Thymus (tissue), 11 donors: ENCODE measurements around the gene TMEM123. TPM values are rescaled to one million over a fixed set of nuclear protein-coding genes. Genes with fewer than 3 reads are reported as not detected.
"Not testable (repeated sequence)": the region's sequence is repeated elsewhere in the genome, so short reads cannot be mapped to it uniquely, and the experiment has no call there.

Experiments used
- DNase-seq, 9 donors: peaks; one replicate each; pipeline ENCODE4 v3.0.0-alpha.2; 2013; ENCODE audit warnings: low spot score in 9 of 9, low read depth in 6 of 9, missing footprints in 1 of 9
- H3K27ac ChIP-seq, 2 donors: one replicate each; pipeline ENCODE4 v1.5.1; 2013; ENCODE audit warnings: control low read depth in 1 of 2, low read depth in 1 of 2, low read length in 1 of 2, mild to moderate bottlenecking in 1 of 2, moderate library complexity in 1 of 2
- H3K27me3 ChIP-seq, 2 donors: one replicate each; pipeline ENCODE4 v1.5.1; 2013; ENCODE audit warnings: low read length in 1 of 2; ENCODE audit not compliant: control insufficient read depth in 2 of 2, insufficient read depth in 1 of 2
- H3K36me3 ChIP-seq, 2 donors: one replicate each; pipeline ENCODE4 v1.5.1; 2013; ENCODE audit warnings: low read length in 1 of 2, mild to moderate bottlenecking in 1 of 2, moderate library complexity in 1 of 2; ENCODE audit not compliant: control insufficient read depth in 2 of 2, insufficient read depth in 2 of 2
- H3K4me1 ChIP-seq, 2 donors: one replicate each; pipeline ENCODE4 v1.5.1; 2013; ENCODE audit warnings: low read length in 2 of 2; ENCODE audit not compliant: control insufficient read depth in 2 of 2, insufficient read depth in 2 of 2
- H3K4me3 ChIP-seq, 2 donors: one replicate each; pipeline ENCODE4 v1.5.1; 2013; ENCODE audit warnings: low read length in 2 of 2, control low read depth in 1 of 2, mild to moderate bottlenecking in 1 of 2
- H3K9me3 ChIP-seq, 2 donors: one replicate each; pipeline ENCODE4 v1.5.1; 2013; ENCODE audit warnings: low read length in 1 of 2, mild to moderate bottlenecking in 1 of 2; ENCODE audit not compliant: control insufficient read depth in 2 of 2, insufficient read depth in 1 of 2
- WGBS: extraction: QIAGEN DNeasy Blood & Tissue Kit; methylation state at CpG from one replicate; pipeline ENCODE4 v1.1.7; 2013; 5-methylcytosine and 5-hydroxymethylcytosine counted together
- polyA plus RNA-seq: library from polyadenylated mRNA; stranded (reverse); fragments of 200-250 nt; gene quantifications from one replicate; pipeline ENCODE4 v1.2.3, GENCODE V29; 2013
- total RNA-seq: library from RNA; stranded (reverse); fragments of 120-200 nt; gene quantifications from one replicate; pipeline ENCODE4 v1.2.4, GENCODE V29; 2013
- donor health status: healthy.

The TMEM123 gene
- total and polyA plus RNA-seq, 2 donors: 174 to 282 TPM

- H3K27ac ChIP-seq: peak overlapping the region; percentile 1 to 8
- no peak for DNase-seq
- peaks cover 5 to 39% of the 10 kb centered on the region in 2 donors for H3K36me3 ChIP-seq
- H3K9me3 ChIP-seq: no peaks in the 10 kb centered on the region
- peak overlapping the region in 1 of 2 donors; percentile 7 for H3K4me3 ChIP-seq
- WGBS: 90% methylated on average over 2 of the region's 2 CpGs
- no peaks in the 10 kb centered on the region for H3K27me3 ChIP-seq
- H3K4me1 ChIP-seq: peaks cover 20 to 23% of the 10 kb centered on the region in 2 donors
These were observed 4.4 kb downstream of the TMEM123 start for GRCh38 chr11:102447941-102448868.

GRCh38 chr11:102447193-102447592 lies 5.4 kb downstream of the TMEM123 start:
- Histone ChIP-seq H3K27me3 (no peaks in the 10 kb centered on the region), H3K27ac (no peak overlapping the region), H3K4me1 (peaks cover 15 to 21% of the 10 kb centered on the region in 2 donors), H3K4me3 (no peak overlapping the region), H3K9me3 (no peaks in the 10 kb centered on the region), H3K36me3 (peaks cover 5 to 39% of the 10 kb centered on the region in 2 donors)
- DNase-seq: peak in 1 of 9 donors; percentile 57

DNA sequence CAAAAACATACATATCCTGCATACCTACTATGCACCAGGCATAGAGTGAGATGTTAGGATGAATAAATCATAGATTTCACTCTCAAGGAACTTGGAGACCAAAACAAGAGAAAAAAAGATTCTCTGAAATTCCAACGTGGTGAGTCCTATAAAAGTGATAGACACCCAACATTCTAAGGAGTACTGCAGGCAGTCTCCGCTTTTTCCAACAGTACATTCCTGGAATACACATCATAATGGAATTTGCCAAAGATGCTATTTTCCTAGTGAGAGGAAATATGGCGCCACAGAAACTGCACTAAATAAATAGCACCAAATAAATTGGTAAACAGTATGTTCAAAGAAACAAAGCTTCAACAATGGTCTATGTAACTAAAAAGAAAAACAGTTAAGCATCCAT lies 6.0 kb downstream of the TMEM123 start:
- DNase-seq: no peak
- H3K4me1 ChIP-seq: peaks cover 15 to 21% of the 10 kb centered on the region in 2 donors
- H3K36me3 ChIP-seq: peaks cover 5 to 39% of the 10 kb centered on the region in 2 donors
- H3K27ac ChIP-seq: no peak overlapping the region
- no peaks in the 10 kb centered on the region for H3K27me3 ChIP-seq
- no peaks in the 10 kb centered on the region for H3K9me3 ChIP-seq
- WGBS: 95% methylated on average over 3 of the region's 3 CpGs
- H3K4me3 ChIP-seq: no peak overlapping the region

DNA sequence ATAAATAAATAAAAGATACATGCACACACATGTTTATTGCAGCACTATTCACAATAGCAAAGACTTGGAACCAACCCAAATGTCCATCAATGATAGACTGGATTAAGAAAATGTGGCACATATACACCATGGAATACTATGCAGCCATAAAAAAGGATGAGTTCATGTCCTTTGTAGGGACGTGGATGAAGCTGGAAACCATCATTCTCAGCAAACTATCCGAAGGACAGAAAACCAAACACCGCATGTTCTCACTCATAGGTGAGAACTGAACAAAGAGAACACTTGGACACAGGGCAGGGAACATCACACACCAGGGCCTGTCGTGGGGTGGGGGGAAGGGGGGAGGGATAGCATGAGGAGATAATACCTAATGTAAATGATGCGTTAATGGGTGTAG lies 7.9 kb downstream of the TMEM123 start:
- H3K27ac ChIP-seq, H3K27me3 ChIP-seq, DNase-seq, H3K4me3 ChIP-seq, H3K9me3 ChIP-seq: not testable (repeated sequence)
- peaks cover 9 to 15% of the 10 kb centered on the region in 2 donors for H3K4me1 ChIP-seq
- H3K36me3 ChIP-seq: peaks cover 5 to 39% of the 10 kb centered on the region in 2 donors
- WGBS: 99% methylated on average over 5 of the region's 5 CpGs

GRCh38 chr11:102444142-102444541 lies 8.4 kb downstream of the TMEM123 start:
- Histone ChIP-seq H3K4me1 (peaks cover 7 to 13% of the 10 kb centered on the region in 2 donors), H3K36me3 (peaks cover 5 to 39% of the 10 kb centered on the region in 2 donors)
- not testable (repeated sequence) for H3K9me3 ChIP-seq, DNase-seq, H3K27ac ChIP-seq, H3K4me3 ChIP-seq, H3K27me3 ChIP-seq
- WGBS: 98% methylated on average over 4 of the region's 4 CpGs

GRCh38 chr11:102439063-102439363 lies 13.6 kb downstream of the TMEM123 start:
- H3K4me3 ChIP-seq, H3K27ac ChIP-seq, H3K9me3 ChIP-seq, H3K4me1 ChIP-seq, H3K27me3 ChIP-seq, DNase-seq: not testable (repeated sequence)
- peaks cover 12 to 26% of the 10 kb centered on the region in 2 donors for H3K36me3 ChIP-seq
- WGBS: 77% methylated on average over 4 of the region's 4 CpGs

DNA sequence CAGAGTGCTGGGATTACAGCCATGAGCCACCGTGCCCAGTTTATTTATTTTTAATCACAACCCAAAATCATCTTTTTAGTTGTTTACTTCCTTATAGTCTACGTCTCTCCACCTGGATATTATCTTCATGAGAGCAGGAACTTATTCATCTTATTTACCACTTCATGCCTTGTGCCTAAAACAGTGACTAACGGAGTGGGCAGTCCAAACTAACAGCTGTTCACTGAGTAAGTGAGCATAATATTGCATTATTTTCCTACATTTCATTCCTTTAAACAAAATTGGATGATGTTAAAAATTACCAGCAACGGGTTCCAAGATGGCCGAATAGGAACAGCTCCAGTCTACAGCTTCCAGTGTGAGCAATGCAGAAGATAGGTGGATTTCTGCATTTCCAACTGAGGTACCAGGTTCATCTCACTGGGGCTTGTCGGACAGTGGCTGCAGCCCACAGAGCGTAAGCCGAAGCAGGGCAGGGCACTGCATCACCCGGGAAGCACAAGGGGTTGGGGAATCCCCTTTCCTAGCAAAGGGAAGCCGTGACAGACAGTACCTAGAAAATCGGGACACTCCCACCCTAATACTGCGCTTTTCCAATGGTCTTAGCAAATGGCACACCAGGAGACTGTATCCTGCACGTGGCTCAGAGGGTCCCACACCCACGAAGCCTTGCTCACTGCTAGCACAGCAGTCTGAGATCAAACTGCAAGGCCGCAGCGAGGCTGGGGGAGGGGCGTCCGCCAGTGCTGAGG lies 14.1 kb downstream of the TMEM123 start:
- Histone ChIP-seq H3K9me3 (no peaks in the 10 kb centered on the region), H3K36me3 (peaks cover 12 to 24% of the 10 kb centered on the region in 2 donors), H3K4me3 (no peak overlapping the region), H3K4me1 (peaks cover 3 to 8% of the 10 kb centered on the region in 2 donors), H3K27me3 (no peaks in the 10 kb centered on the region), H3K27ac (no peak overlapping the region)
- DNase-seq: no peak
- 91% methylated on average over 18 of the region's 18 CpGs for WGBS

DNA sequence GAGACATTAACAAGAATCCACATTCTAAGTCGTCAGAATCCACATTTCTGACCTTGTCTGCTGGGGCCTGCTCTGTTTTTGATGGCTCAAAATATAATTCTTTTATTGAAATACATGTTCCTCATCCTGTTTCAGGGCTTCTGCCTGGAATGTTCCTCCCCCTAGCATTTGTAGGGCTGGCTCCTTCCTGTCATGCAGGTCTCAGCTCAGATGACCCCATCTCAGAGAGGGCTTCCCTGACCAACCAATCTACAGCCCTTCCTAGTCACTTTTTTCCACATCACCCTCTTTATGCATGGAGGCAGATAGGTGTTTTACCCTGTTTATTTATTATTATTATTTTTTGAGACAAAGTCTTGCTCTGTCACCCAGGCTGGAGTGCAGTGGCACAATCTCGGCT lies 14.8 kb downstream of the TMEM123 start:
- Histone ChIP-seq H3K27me3 (no peaks in the 10 kb centered on the region), H3K36me3 (peaks cover 17 to 32% of the 10 kb centered on the region in 2 donors), H3K9me3 (peaks cover 0 to 6% of the 10 kb centered on the region in 2 donors), H3K4me1 (peaks cover 3 to 8% of the 10 kb centered on the region in 2 donors), H3K27ac (no peak overlapping the region), H3K4me3 (no peak overlapping the region)
- DNase-seq: no peak
- 96% methylated on average over 2 of the region's 2 CpGs for whole genome bisulfite sequencing

- Histone ChIP-seq H3K27ac (no peak overlapping the region), H3K4me3 (no peak overlapping the region), H3K4me1 (peaks cover 3 to 8% of the 10 kb centered on the region in 2 donors), H3K9me3 (peaks cover 0 to 10% of the 10 kb centered on the region in 2 donors), H3K36me3 (peaks cover 20 to 37% of the 10 kb centered on the region in 2 donors), H3K27me3 (no peaks in the 10 kb centered on the region)
- WGBS: 98% methylated on average over 2 of the region's 2 CpGs
- DNase-seq: no peak
These were observed 15.6 kb downstream of the TMEM123 start for GRCh38 chr11:102436976-102437375.
